Fibroblast of villous mesenchyme (primary cell): ENCODE data around the gene PAM16. TPM values are rescaled to one million over a fixed set of nuclear protein-coding genes. Genes with fewer than 3 reads are reported as not detected.

Experiments
- DNase-seq: peaks from one replicate; pipeline ENCODE4 v3.0.0-alpha.2; 2010; ENCODE audit warnings: low read depth
- H3K4me3 ChIP-seq: 2 replicates; pipeline ENCODE4 v1.5.1; 2011; ENCODE audit warnings: low read depth, mild to moderate bottlenecking, low read length
- CTCF ChIP-seq: IDR thresholded peaks from 2 replicates; pipeline ENCODE4 v1.5.1; 2012; ENCODE audit warnings: low read depth, mild to moderate bottlenecking, low read length; ENCODE audit not compliant: insufficient read depth
- total RNA-seq: library from RNA; depleted of rRNA; stranded (reverse); fragments of >200 nt; gene quantifications from 2 replicates; pipeline ENCODE4 v1.2.3, GENCODE V29; 2012

Gene PAM16
- total RNA-seq, 1 donor, result 19.9 TPM

GRCh38 chr16:4316864-4317531, 34.1 kb downstream of the PAM16 start:
- no peak for DNase-seq
- H3K4me3 ChIP-seq, result peak overlapping the region; percentile 85
- TF ChIP-seq CTCF, result no peak

GRCh38 chr16:4316108-4316863, 34.8 kb downstream of the PAM16 start:
- H3K4me3 ChIP-seq, result peak overlapping the region; percentile 85
- no peak for DNase-seq
- TF ChIP-seq CTCF, result no peak

GRCh38 chr16:4315186-4316107, 35.7 kb downstream of the PAM16 start, which contains the start of gene GLIS2:
TSS of gene GLIS2 (plus strand) at chr16:4316067. CDS start at chr16:4332281, 16,214 bp downstream.
- TF ChIP-seq CTCF, result no peak
- DNase-seq, result peak; percentile 91
- H3K4me3 ChIP-seq, result peak within 1 kb of the TSS; percentile 85

- peak overlapping the region; percentile 60 for H3K4me3 ChIP-seq
- no peak for TF ChIP-seq CTCF
- DNase-seq, result peak; percentile 61
These were observed 36.5 kb downstream of the PAM16 start for GRCh38 chr16:4314532-4315185.

- peak; percentile 76 for TF ChIP-seq CTCF
- H3K4me3 ChIP-seq, result no peak overlapping the region
- peak; percentile 53 for DNase-seq
These were observed 37.3 kb downstream of the PAM16 start for GRCh38 chr16:4313563-4314531.
